RWPE1 (cell line): Measurements from ENCODE around the gene PHF24.

Experiments
- CTCF ChIA-PET: fragments of 350-600 bp; sonication (Branson Sonifier 250); formaldehyde crosslinking; extraction: SDS; loops from one replicate; lab custom pipeline; 2021; lab: Yijun Ruan, JAX
- POLR2A ChIA-PET: fragments of 400-600 bp; formaldehyde crosslinking; extraction: SDS; loops from one replicate; lab custom pipeline; 2020; ENCODE audit warnings: antibody characterized with exemption; ENCODE audit not compliant: low non-redundant PET; lab: Yijun Ruan, JAX
- DNase-seq: peaks from one replicate; pipeline ENCODE4 v3.0.0; 2012; ENCODE audit warnings: low spot score
- H3K27ac ChIP-seq: fragments of 450-650 bp; 2 replicates; pipeline ENCODE4 v1.5.1; 2017
- TF ChIP-seq, protein P1 (sequence below): fragments of 450-650 bp; conservative IDR thresholded peaks from 2 replicates; pipeline ENCODE4 v1.5.1; 2017; ENCODE audit warnings: low read depth, mild to moderate bottlenecking

The PHF24 gene

DNA sequence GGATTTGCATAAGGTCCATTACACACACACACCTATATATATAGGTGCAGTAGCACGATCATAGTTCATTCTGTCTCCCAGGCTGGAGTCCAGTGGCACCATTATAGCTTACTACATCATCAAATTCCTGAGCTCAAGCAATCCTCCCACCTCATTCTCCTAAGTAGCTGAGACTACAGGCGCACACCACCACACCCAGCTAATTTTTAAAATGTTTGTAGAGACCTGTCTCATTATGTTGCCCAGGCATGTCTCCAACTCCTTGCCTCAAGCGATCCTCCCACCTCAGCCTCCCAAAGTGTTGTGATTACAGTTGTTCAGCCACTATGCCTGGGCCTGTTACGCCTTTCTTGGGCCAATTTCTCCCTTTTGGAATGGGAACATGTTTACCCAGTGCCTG lies 71.2 kb downstream of the PHF24 start:
- ChIA-PET CTCF (interaction anchor here (0.6 to 1.5 kb wide), 2 partner anchors 23 to 130 kb away, joined by 3 to 4 read pairs; no protein-coding TSS in a partner anchor), POLR2A (interaction anchor here (0.6 kb wide), 1 partner anchor 23 kb away, joined by 5 read pairs; no protein-coding TSS in a partner anchor)
- DNase-seq, result no peak
- H3K27ac ChIP-seq, result peak overlapping the region; percentile 26
- TF ChIP-seq, protein P1, sequence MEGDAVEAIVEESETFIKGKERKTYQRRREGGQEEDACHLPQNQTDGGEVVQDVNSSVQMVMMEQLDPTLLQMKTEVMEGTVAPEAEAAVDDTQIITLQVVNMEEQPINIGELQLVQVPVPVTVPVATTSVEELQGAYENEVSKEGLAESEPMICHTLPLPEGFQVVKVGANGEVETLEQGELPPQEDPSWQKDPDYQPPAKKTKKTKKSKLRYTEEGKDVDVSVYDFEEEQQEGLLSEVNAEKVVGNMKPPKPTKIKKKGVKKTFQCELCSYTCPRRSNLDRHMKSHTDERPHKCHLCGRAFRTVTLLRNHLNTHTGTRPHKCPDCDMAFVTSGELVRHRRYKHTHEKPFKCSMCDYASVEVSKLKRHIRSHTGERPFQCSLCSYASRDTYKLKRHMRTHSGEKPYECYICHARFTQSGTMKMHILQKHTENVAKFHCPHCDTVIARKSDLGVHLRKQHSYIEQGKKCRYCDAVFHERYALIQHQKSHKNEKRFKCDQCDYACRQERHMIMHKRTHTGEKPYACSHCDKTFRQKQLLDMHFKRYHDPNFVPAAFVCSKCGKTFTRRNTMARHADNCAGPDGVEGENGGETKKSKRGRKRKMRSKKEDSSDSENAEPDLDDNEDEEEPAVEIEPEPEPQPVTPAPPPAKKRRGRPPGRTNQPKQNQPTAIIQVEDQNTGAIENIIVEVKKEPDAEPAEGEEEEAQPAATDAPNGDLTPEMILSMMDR, result no peak

- TF ChIP-seq, protein P1, result no peak
- H3K27ac ChIP-seq, result no peak overlapping the region
- ChIA-PET CTCF (no interaction called here), POLR2A (no interaction called here)
- no peak for DNase-seq
Measured at GRCh38 chr9:35029852-35030251, 71.8 kb downstream of the PHF24 start.
